Stimulated activated CD4-positive, alpha-beta T cell treated with anti-CD3 and anti-CD28 coated beads, Interleukin-1b, Interleukin-23, amount 100 ng/mL, for 1 hour (primary cell): ENCODE data around the gene ATP8B1.

Source experiments
- DNase-seq, 2 donors: peaks; one replicate each; pipeline ENCODE4 v3.0.0-alpha.2; 2020; ENCODE audit warnings: low read depth in 2 of 2

Gene ATP8B1

GRCh38 chr18:57792631-57793301, 10.3 kb downstream of the ATP8B1 start:
- no peak for DNase-seq

- no peak for DNase-seq
These were observed 11.2 kb downstream of the ATP8B1 start for GRCh38 chr18:57791911-57792310.

DNA sequence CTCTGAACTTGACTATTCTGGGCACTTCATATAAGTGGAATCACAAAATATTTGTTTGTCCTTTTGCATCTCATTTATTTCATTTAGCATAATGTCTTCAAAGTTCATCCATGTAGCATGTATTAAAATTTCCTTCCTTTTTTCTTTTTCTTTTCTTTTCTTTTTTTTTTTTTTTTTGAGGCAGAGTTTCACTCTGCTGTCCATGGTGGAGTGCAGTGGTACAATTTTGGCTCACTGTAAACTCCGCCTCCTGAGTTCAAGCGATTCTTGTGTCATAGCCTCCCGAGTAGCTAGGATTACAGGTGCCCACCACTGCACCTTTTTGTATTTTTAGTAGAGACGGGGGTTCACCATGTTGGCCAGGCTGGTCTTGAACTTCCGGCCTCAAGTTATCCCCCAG, 11.9 kb downstream of the ATP8B1 start:
- no peak for DNase-seq

DNA sequence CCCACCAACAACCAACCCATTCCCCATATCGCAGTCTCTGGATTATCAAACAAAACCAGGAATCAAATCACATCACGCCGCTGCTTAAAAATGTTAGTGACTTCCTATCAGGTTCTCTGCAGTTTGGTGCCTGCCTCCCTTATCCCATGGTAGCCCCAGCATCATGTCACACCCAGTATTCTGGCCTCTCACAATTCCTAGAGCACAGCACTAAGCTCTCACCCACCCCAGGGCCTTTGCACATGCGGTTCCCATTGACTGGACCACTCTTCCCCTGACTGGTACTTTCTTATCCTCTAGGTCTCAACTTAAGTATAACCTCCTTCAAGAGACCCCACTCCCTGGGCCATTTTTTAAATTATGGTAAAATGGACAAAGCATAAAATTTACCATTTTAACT, 12.8 kb downstream of the ATP8B1 start:
- no peak for DNase-seq

DNA sequence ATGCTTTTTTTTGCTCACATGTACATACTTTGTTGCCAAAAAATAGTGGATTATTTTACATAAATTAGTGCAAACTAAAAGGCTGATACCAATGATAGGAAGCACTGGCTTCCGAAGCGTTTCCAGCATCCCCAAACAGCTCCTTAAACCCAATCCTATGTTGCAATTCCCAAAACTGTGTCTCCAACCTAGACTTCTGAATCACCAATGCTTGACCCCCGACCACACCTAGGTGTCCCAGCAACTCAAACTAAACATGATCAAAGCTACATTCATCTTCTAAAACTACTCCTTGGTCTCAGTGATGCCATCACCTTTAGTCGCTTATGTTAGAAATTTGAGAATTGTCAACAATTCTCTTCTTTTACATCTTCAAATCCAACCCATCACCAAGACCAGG, 13.4 kb downstream of the ATP8B1 start:
- no peak for DNase-seq

GRCh38 chr18:57789090-57789489, 14.0 kb downstream of the ATP8B1 start:
- DNase-seq: no peak

DNA sequence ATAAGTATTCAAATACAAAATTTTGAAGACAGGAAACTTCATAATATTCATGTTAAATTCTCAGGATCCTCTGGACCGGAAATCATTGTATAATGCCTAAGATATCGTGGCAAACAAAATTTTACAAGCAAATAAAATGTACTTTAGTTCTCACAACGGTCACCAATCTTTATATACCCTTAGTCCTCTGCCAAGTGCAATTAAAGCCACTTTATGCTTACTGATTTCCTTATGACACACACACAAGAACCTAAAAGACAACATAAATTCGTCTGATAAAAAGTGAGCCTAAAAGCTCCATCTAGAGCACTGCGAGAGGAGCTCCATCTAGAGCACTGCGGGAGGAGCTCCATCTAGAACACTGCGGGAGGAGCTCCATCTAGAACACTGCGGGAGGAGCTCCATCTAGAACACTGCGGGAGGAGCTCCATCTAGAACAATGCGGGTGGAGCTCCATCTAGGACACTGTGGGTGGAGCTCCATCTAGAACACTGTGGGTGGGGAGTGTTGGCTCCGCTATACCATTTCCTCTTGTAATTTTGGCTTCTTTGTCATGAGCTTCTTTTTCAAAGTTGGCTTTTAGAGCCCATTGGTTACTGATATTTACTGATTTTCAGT, 15.9 kb downstream of the ATP8B1 start:
- DNase-seq: no peak

- no peak for DNase-seq
These were observed 17.2 kb downstream of the ATP8B1 start for GRCh38 chr18:57785751-57786437.

DNA sequence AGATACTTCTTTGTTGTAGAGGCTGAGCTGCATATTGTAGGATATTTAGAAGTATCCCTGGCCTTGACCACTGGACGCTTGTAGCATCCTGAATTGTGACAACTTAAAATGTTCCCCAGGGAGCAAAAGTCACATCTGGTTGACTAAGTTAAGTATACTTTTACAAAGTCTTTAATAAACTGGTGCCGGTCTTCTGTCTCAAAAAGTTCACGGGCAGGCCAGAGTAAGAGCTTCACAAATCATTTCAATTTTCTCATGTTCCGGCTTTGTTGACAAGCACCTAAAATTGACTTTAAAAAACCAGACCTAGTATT, 18.4 kb downstream of the ATP8B1 start:
- DNase-seq: no peak

DNA sequence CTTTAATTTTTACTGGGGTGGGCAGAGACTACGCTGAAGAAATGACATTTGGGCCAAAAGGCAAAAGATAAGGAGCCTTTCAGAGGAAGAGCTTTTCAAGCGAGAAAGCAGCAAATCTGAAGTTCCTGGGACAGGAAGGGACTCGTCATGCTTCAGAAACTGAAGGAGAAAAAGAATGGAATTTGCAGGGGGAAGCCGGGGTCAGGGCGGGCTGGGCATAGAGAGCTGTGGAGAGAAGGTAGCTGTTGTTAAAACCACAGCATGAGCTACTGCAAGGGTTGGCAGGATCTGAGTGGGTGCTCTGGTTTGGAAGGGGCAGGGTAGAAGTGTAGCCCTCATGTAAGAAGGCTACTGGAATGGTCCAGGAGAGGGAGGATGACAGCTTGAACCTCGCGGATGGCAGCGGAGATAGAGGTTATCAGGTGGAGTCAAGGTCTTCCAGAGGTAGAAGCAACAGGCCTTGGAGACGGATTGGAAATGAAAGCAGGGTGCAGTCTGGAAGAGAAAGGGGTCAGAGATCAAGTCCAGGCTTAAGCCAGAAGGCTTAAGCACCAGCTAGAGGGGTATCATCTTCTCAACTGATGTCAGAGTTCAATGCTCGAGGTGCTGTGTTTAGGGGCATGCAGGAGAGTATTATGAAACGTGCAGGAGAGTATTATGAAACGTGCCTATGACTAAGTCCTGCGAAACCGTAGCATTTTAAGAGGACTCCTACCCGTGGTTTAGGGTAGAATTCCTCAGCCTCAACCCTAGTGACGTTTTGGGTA, 18.9 kb downstream of the ATP8B1 start:
- no peak for DNase-seq

- DNase-seq: no peak
These were observed 21.1 kb downstream of the ATP8B1 start for GRCh38 chr18:57782049-57782448.

DNA sequence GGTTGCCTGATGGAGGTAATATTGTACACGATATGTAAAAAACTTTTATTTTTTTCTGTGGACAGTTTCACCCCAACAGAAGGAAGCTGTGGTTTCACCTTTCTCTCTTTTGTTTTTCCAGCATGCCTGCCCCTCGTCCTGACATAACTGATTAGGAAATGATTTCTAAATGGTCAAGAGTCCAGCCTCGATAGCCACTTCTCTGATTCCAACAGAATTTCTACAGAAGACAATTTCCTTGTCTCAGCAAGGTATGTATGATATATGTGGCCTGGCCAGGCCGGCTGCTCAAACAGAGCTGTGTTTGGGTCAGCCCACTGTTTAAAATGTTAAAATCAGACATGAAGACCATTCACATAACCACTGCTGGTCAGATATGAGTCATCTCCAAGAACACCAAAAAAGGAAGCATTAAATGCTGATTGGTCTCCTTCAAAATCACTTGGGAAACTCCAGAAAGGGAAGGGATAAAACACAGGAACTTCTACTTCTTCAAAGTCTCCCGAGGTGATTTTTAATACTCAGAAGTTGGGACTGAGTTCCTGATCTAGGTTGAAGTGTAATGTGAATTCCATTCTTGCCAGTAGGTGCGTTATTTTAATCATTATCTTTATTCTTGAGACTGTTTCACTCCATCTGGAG, 22.3 kb downstream of the ATP8B1 start:
- no peak for DNase-seq

DNA sequence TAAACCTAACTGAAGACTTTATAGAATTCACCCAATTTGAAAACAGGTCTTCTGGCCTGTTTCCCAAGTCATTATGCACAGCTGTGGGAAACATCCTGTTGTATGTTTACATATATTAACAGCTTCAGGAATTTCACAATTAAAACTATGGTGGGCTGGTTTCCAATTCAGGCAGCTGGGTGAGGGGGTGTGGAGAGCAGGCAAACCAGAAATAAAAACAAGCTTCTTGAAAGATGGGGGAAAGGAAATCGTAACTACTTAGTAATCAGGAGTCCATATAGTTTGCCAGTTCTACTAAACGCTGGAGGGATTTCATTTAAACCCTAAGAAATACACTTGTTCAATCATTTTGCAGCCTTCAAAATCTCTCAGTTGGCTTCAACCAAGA, 22.8 kb downstream of the ATP8B1 start:
- DNase-seq: no peak

DNA sequence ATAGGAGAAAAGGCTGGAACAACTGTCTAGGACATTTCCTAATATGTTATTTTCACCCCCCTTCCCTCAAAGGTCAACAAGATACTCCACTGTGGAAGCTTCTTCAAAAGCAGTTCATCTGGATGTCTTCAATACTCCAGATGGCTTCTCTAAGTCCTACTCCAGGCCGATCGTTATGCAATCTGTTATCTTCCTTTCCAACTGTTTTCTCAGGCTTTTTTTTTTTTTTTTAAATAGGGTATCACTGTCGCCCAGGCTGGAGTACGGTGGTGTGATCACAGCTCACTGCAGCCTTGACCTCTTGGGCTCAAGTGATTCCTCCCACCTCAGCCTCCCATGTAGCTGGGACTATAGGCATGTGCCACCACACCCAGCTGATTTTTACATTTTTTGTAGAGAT, 26.3 kb downstream of the ATP8B1 start:
- DNase-seq: no peak

DNA sequence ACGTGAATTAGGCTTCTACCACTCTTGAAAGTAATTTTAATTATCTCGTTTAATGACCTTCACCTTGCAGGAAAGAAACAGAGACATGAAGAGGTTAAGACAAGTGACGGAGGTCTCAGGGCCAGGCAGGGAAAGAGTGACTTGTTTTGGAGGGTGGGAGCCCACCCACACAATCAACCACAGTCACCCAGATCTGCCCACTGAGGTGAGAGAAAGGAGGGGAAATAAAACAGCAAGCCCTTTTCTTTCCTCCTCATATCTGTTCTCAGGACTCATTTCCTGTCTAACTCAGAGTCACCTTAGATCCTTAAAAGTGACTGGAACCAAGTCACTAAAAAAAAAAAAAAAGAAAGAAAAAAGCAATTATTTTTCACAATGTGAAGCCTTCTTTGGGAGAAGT, 26.8 kb downstream of the ATP8B1 start:
- no peak for DNase-seq

GRCh38 chr18:57775937-57776336, 27.2 kb downstream of the ATP8B1 start:
- DNase-seq: no peak

DNA sequence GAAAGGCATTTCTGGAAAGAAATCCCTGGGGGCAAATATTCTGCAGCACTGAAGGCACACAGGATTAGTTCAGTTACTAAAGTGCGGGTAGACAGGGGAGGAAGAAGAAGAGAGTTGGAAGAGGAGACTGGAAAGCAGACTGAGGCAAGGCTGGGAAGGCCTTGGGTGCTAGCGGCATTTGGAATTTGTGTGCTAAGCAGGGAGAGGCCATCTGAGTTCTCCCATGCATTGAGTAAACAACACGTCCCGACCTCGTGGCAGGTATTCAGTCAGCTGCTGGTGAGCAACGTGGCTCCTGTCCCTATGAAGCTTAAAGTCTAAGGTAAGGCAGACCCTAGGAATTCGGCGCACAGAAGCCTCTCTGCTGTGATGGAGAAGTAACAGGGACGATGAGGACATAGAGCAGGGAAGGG, 30.7 kb downstream of the ATP8B1 start:
- no peak for DNase-seq

DNA sequence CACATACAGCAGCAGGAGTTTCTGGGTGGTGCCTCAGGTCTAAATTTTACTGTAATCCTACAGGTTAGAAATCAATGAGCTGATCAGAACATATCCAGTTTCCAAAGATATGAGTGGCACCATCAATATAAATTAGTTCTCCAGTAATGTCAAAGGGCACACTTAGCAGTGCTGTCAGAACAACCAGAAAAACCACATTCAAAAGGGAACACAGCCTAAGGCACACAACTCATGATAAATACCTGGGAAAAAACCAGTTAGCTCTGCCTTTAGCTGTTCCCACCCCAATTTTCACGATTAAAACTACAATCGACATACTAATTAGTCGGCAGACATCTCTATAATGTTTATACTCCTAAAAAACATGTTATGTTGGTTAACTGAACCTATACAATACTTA, 31.5 kb downstream of the ATP8B1 start:
- no peak for DNase-seq

- DNase-seq: no peak
These were observed 31.9 kb downstream of the ATP8B1 start for GRCh38 chr18:57771193-57771592.

DNA sequence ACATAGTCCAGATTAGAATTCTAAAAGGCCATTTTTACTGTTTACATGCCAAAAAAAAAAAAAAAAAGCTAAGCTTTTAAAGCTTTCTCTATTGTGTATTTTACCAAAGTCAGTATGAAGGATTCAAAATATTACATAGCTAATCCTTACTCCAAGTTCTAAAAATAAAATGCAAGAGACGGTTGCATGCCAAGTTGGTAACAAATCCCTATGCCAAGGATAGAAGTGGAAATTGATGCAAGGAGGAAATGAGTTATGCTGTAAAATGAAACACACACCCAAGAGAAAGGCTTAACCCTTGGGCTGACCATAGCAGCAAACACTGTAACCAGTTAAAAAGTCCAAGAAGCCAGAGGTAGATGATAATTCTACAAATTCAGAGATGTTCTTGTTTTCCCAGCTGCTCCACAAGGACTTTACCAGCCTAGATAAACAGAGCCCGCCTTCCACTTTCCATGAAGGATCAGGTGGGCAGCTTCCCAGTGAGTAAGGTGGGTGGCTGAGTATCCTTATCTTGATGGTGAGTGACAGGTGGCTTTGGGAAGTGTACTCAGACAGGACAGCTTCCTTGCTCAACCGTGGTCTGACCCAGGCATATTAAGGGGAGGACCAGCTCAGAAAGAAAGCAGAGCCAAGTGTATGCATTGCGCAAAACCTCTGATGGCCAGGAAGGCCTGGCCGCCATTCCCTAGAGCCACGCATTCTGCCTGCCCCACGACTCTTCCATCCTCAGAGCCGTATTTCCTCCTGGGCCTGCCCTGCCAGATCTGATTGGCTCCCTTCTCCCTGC, 34.4 kb downstream of the ATP8B1 start:
- DNase-seq: no peak

DNA sequence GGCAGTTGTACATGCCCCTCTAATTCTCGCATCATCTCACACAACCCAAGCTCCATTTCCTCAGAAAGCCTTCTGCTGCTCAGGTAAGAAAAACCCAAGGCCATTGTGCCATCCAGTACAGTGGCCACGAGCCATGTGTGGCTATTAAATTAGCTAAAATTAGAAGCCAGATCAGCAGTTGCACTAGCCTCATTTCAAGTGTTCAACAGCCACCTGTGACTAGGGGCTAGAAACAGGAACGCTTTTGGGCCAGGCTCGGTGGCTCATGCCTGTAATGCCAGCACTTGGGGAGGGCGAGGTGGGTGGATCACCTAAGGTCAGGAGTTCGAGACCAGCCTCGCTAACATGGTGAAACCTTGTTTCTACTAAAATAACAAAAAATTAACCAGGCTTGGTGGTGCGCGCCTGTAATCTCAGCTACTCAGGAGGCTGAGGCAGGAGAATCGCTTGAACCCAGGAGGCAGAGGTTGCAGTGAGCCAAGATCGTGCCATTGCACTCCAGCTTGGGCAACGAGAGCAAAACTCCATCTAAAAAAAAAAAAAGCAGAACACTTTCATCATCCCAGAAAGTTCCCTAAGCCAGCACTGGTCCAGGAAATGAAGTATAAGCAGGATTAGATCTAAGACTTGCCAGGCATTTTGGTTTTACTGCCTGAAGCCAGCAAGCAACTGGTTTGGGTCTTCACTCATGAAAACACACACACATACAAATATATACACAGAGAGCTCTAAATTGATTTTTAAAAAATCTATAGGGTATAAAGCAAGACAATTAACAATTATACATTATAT, 35.7 kb downstream of the ATP8B1 start:
- DNase-seq: no peak
